H9 (cell line): Measurements from ENCODE around the gene IFI27L1. TPM values are rescaled to one million over a fixed set of nuclear protein-coding genes. Genes with fewer than 3 reads are reported as not detected.

Source experiments
- DNase-seq: peaks from one replicate; pipeline ENCODE4 v3.0.0-alpha.2; 2017
- H2AFZ ChIP-seq: one replicate; pipeline ENCODE4 v1.6.1; 2013; ENCODE audit warnings: mild to moderate bottlenecking, low read length, control low read depth, moderate library complexity
- H2AK5ac ChIP-seq: 2 replicates; pipeline ENCODE4 v1.6.1; 2013; ENCODE audit warnings: low read length, control low read depth, mixed read lengths; ENCODE audit not compliant: insufficient read length
- H2BK120ac ChIP-seq: one replicate; pipeline ENCODE4 v1.6.1; 2013; ENCODE audit warnings: low read depth, mild to moderate bottlenecking, low read length, control low read depth, inconsistent platforms; ENCODE audit not compliant: poor library complexity, severe bottlenecking
- H2BK12ac ChIP-seq: 2 replicates; pipeline ENCODE4 v1.6.1; 2013; ENCODE audit warnings: low read length, control low read depth, mixed read lengths, low read depth; ENCODE audit not compliant: insufficient read length
- H2BK15ac ChIP-seq: 2 replicates; pipeline ENCODE4 v1.6.1; 2013; ENCODE audit warnings: low read depth, low read length, control low read depth
- H2BK20ac ChIP-seq: one replicate; pipeline ENCODE4 v1.6.1; 2013; ENCODE audit warnings: low read depth, mild to moderate bottlenecking, low read length, control low read depth, inconsistent platforms; ENCODE audit not compliant: poor library complexity, severe bottlenecking
- H2BK5ac ChIP-seq: 2 replicates; pipeline ENCODE4 v1.6.1; 2013; ENCODE audit warnings: low read length, control low read depth, mixed read lengths; ENCODE audit not compliant: insufficient read length
- H3K14ac ChIP-seq: 2 replicates; pipeline ENCODE4 v1.6.1; 2013; ENCODE audit warnings: low read length, control low read depth; ENCODE audit not compliant: insufficient read depth
- H3K18ac ChIP-seq: 2 replicates; pipeline ENCODE4 v1.6.1; 2013; ENCODE audit warnings: low read depth, mild to moderate bottlenecking, mixed read lengths, low read length, control low read depth; ENCODE audit not compliant: insufficient read length
- H3K23ac ChIP-seq: 2 replicates; pipeline ENCODE4 v1.6.1; 2013; ENCODE audit warnings: low read length, control low read depth, mixed read lengths, low read depth; ENCODE audit not compliant: insufficient read length
- H3K23me2 ChIP-seq: 2 replicates; pipeline ENCODE4 v1.6.1; 2013; ENCODE audit warnings: low read depth, mild to moderate bottlenecking, mixed read lengths, low read length, control low read depth; ENCODE audit not compliant: insufficient read length, poor library complexity, severe bottlenecking
- H3K27ac ChIP-seq: 2 replicates; pipeline ENCODE4 v1.5.1; 2013; ENCODE audit warnings: low read length, control low read depth, mixed read lengths, low read depth; ENCODE audit not compliant: insufficient read length
- H3K27me3 ChIP-seq: 2 replicates; pipeline ENCODE4 v1.6.1; 2013; ENCODE audit warnings: low read length, control low read depth, inconsistent platforms; ENCODE audit not compliant: insufficient read depth
- H3K4ac ChIP-seq: 2 replicates; pipeline ENCODE4 v1.6.1; 2013; ENCODE audit warnings: low read depth, mild to moderate bottlenecking, control low read depth, inconsistent platforms, low read length, moderate library complexity
- H3K4me1 ChIP-seq: 2 replicates; pipeline ENCODE4 v1.6.1; 2013; ENCODE audit warnings: low read length, control low read depth, inconsistent platforms; ENCODE audit not compliant: insufficient read depth
- H3K4me2 ChIP-seq: 2 replicates; pipeline ENCODE4 v1.6.1; 2013; ENCODE audit warnings: low read length, control low read depth, mixed read lengths; ENCODE audit not compliant: insufficient read length, insufficient read depth
- H3K56ac ChIP-seq: 2 replicates; pipeline ENCODE4 v1.6.1; 2013; ENCODE audit warnings: low read depth, mild to moderate bottlenecking, mixed read lengths, low read length, control low read depth; ENCODE audit not compliant: insufficient read length
- H3K79me1 ChIP-seq: 2 replicates; pipeline ENCODE4 v1.6.1; 2013; ENCODE audit warnings: low read depth, mild to moderate bottlenecking, moderate library complexity, low read length, control low read depth, inconsistent platforms; ENCODE audit not compliant: insufficient read depth, poor library complexity, severe bottlenecking
- H3K79me2 ChIP-seq: 2 replicates; pipeline ENCODE4 v1.6.1; 2013; ENCODE audit warnings: low read length, control low read depth, inconsistent platforms; ENCODE audit not compliant: insufficient read depth
- H3K9ac ChIP-seq: 2 replicates; pipeline ENCODE4 v1.6.1; 2013; ENCODE audit warnings: low read length, control low read depth, mixed read lengths; ENCODE audit not compliant: insufficient read length; ENCODE audit errors: extremely low read depth
- H3K9me3 ChIP-seq: one replicate; pipeline ENCODE4 v1.6.1; 2013; ENCODE audit warnings: low read depth, low read length, inconsistent platforms; ENCODE audit not compliant: control insufficient read depth
- H3T11ph ChIP-seq: one replicate; pipeline ENCODE4 v1.6.1; 2013; ENCODE audit warnings: mild to moderate bottlenecking, low read length, control low read depth, inconsistent platforms
- H4K20me1 ChIP-seq: one replicate; pipeline ENCODE4 v1.6.1; 2013; ENCODE audit not compliant: control insufficient read depth, insufficient read length, insufficient read depth
- H4K5ac ChIP-seq: 2 replicates; pipeline ENCODE4 v1.6.1; 2013; ENCODE audit warnings: low read depth, mild to moderate bottlenecking, mixed read lengths, low read length, control low read depth; ENCODE audit not compliant: insufficient read length
- H4K8ac ChIP-seq: replicated peaks from 2 replicates; pipeline ENCODE4 v1.6.1; 2013; ENCODE audit warnings: low read length, control low read depth, mixed read lengths, low read depth; ENCODE audit not compliant: insufficient read length
- H4K91ac ChIP-seq: 2 replicates; pipeline ENCODE4 v1.6.1; 2013; ENCODE audit warnings: low read depth, mild to moderate bottlenecking, moderate library complexity, mixed read lengths, low read length, control low read depth; ENCODE audit not compliant: insufficient read length
- H3K27ac Mint-ChIP-seq, 3 experiments: 2 replicates in 2 of 3; 3 replicates in 1 of 3; pipeline ENCODE4 v1.8.0; 2020 to 2021; ENCODE audit warnings: mixed read lengths in 3 of 3, mild to moderate bottlenecking in 1 of 3, moderate library complexity in 1 of 3
- H3K27me3 Mint-ChIP-seq: 2 replicates; pipeline ENCODE4 v1.8.0; 2021; ENCODE audit warnings: low read depth, mild to moderate bottlenecking, moderate library complexity, mixed read lengths
- H3K36me3 Mint-ChIP-seq, 3 experiments: 2 replicates in 2 of 3; 3 replicates in 1 of 3; pipeline ENCODE4 v1.8.0; 2020 to 2021; ENCODE audit warnings: low read depth in 3 of 3, mixed read lengths in 3 of 3; ENCODE audit not compliant: insufficient read depth in 1 of 3
- H3K4me1 Mint-ChIP-seq, 2 experiments: 2 replicates each; pipeline ENCODE4 v1.8.0; 2020; ENCODE audit warnings: mixed read lengths in 2 of 2
- H3K4me3 Mint-ChIP-seq, 2 experiments: 2 replicates in 1 of 2; 3 replicates in 1 of 2; pipeline ENCODE4 v1.8.0; 2020 to 2021; ENCODE audit warnings: mild to moderate bottlenecking in 2 of 2, mixed read lengths in 2 of 2, moderate library complexity in 1 of 2
- H3K9me3 Mint-ChIP-seq, 2 experiments: 2 replicates in 1 of 2; 3 replicates in 1 of 2; pipeline ENCODE4 v1.8.0; 2020; ENCODE audit warnings: mild to moderate bottlenecking in 2 of 2, mixed read lengths in 2 of 2, moderate library complexity in 1 of 2
- CTCF ChIP-seq: fragments of 200-600 bp; sonication (generic); conservative IDR thresholded peaks from 3 replicates; pipeline ENCODE4 v1.8.0; 2021; ENCODE audit warnings: antibody characterized with exemption, mild to moderate bottlenecking
- WGBS: extraction: QIAGEN DNeasy Blood & Tissue Kit; methylation state at CpG from one replicate; pipeline ENCODE4 v1.1.7; 2013; ENCODE audit warnings: missing lambda C conversion rate, low lambda C conversion rate, mixed read lengths; ENCODE audit not compliant: insufficient read length; ENCODE audit errors: extremely low coverage; 5-methylcytosine and 5-hydroxymethylcytosine counted together
- total RNA-seq: library from RNA; stranded (reverse); gene quantifications from 2 replicates; pipeline ENCODE4 v1.2.1, GENCODE V29; 2021

Gene IFI27L1
- total RNA-seq, 1 experiment from 2014 or later, result 27.4 TPM

DNA sequence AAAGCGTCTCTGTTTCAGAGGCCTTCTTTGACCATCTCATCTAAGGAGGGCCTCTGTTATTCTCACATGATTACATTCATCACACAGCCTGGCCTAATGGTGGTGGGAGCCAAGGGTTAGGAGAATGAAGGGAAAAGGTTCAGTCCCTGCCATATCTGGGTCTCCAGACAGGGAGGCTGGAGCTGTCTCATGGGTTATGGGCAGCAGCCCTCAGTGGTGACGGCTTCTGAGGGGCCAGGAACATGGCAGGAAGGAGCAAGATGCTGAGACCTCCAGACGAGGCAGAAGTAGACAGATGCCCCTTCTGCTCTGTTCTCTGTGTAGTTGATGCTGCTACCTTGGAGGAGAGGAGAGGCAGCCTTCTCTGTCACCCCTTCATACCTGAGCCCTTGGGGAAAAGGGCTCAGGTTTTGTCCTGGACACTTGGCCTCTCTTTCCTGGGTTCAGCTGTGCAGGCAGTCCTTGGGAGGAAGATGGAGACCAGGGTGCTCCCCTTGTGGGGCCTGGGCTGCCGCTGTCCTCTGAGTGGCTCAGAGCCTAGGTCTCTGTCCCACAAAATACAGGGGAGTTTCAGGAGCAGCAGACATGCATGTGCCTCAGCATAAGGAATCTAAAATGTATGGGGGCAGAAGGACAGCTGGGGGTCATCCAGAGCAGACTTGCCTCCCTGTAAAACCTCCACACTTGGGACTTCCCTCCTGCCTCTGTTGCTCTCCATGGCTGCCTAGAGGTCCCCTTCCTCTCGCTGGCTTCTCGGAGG lies 44.7 kb downstream of the IFI27L1 start:
- Mint-ChIP-seq H3K4me3 (no peak overlapping the region), H3K27me3 (peaks cover 17% of the 10 kb centered on the region), H3K9me3 (peaks cover 0 to 2% of the 10 kb centered on the region in 2 experiments; a peak in 2 of 5 replicates), H3K36me3 (no peaks in the 10 kb centered on the region), H3K27ac (peak overlapping the region in 1 of 3 experiments; percentile 17; a peak in 2 of 7 replicates), H3K4me1 (peaks cover 16% of the 10 kb centered on the region in 2 experiments)
- no CpG with 5 or more reads among the region's 6 CpGs for WGBS
- H3K23me2 ChIP-seq, result peaks cover 7% of the 10 kb centered on the region
- no peak overlapping the region for H3K56ac ChIP-seq
- H3K79me2 ChIP-seq, result no peaks in the 10 kb centered on the region
- H3K18ac ChIP-seq, result no peak overlapping the region
- H2BK15ac ChIP-seq, result no peak overlapping the region
- no peak overlapping the region for H3K4me2 ChIP-seq
- TF ChIP-seq CTCF, result no peak
- no peaks in the 10 kb centered on the region; the same call in 1 of the 2 replicates for H3K4me1 ChIP-seq
- DNase-seq, result peak; percentile 12
- H3K27ac ChIP-seq, result no peak overlapping the region
- no peak overlapping the region for H3K4ac ChIP-seq
- no peak overlapping the region for H3K14ac ChIP-seq
- H2AK5ac ChIP-seq, result no peak overlapping the region
- H3K27me3 ChIP-seq, result no peaks in the 10 kb centered on the region
- no peak overlapping the region for H2BK20ac ChIP-seq
- H3K9ac ChIP-seq, result no peak overlapping the region
- no peak overlapping the region for H4K91ac ChIP-seq
- no peak overlapping the region for H2BK120ac ChIP-seq
- no peaks in the 10 kb centered on the region for H4K20me1 ChIP-seq
- H3K79me1 ChIP-seq, result no peaks in the 10 kb centered on the region
- no peak overlapping the region for H4K8ac ChIP-seq
- H2BK5ac ChIP-seq, result no peak overlapping the region
- no peak overlapping the region for H3K23ac ChIP-seq
- H2AFZ ChIP-seq, result no peak overlapping the region
- no peak overlapping the region for H3T11ph ChIP-seq
- no peaks in the 10 kb centered on the region for H3K9me3 ChIP-seq
- H4K5ac ChIP-seq, result no peak overlapping the region
- H2BK12ac ChIP-seq, result no peak overlapping the region
